ENCODE data around the gene DCDC2.
"Not testable (repeated sequence)": the region's sequence is repeated elsewhere in the genome, so short reads cannot be mapped to it uniquely, and the experiment has no call there.

DCDC2 gene

GRCh38 chr6:24357336-24358218 is at the start of gene DCDC2:
TSS of gene DCDC2 (minus strand) at chr6:24358059. CDS start at chr6:24357750, 309 bp downstream.
- DNase-seq (ENCODE audit: low read depth in 2 of 2, low spot score in 1 of 2), result no peak

GRCh38 chr6:24405262-24405661 is 47.4 kb upstream of the DCDC2 start:
- no peak for DNase-seq (ENCODE audit: low read depth in 2 of 2, low spot score in 1 of 2)

DNA sequence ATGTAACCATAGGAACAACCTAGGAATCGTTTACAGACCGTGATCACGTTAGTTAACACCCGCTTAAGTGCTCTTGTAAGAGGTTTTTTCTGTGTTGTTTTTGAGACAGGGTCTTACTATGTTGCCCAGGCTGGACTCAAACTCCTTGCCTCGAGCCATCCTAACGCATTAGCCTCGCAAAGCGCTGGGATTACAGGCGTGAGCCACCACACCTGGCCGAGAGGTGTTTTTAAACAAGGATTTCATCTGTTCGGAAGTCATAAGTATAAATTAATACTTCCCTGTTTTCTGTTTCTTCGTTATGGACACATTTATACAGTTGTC is 45.6 kb upstream of the DCDC2 start:
- no peak for DNase-seq (ENCODE audit: low read depth in 2 of 2, low spot score in 1 of 2)

DNA sequence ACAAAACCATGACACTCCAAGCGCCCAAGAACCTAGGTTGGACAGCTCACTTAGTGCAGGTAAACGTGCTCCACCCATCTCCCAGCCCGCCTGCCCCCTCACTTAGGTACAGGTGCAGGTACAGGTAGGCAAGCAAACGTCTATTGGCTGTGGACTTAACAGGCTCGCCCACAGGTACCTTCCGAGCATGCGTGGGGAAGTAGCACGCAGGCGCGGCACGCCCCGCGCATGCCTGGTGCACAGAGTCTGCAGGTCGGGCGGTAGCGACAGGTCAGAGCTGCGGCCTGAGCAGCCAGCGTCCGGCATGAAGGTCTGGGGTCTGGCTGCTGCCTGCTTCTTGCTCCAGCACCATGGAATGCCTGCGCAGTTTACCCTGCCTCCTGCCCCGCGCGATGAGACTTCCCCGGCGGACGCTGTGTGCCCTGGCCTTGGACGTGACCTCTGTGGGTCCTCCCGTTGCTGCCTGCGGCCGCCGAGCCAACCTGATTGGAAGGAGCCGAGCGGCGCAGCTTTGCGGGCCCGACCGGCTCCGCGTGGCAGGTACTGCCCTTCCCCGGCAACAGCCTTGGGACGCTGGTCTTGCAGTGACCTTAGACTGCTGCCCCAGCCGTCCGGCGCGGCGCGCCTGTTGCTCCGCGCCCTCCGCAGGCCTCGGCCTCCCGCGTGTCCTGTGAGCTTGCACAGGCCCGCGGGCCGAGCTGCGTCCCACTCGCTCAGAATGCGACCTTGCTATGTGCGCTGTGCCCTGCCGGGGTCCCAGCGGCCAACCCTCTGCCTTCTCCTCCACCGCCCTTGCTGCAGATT is 45.0 kb upstream of the DCDC2 start, which contains the start of gene MRS2:
TSS of gene MRS2 (plus strand) at position 240 of the 804 bp plus-strand sequence. CDS start at position 351, 111 bp downstream.
- DNase-seq (ENCODE audit: low read depth in 2 of 2, low spot score in 1 of 2), result peak; percentile 48 to 63

GRCh38 chr6:24401458-24401857 is 43.6 kb upstream of the DCDC2 start:
- no peak for DNase-seq (ENCODE audit: low read depth in 2 of 2, low spot score in 1 of 2)

GRCh38 chr6:24400045-24401039 is 42.5 kb upstream of the DCDC2 start:
- not testable (repeated sequence) for DNase-seq (ENCODE audit: low read depth in 2 of 2, low spot score in 1 of 2)

GRCh38 chr6:24397631-24398030 is 39.8 kb upstream of the DCDC2 start:
- no peak for DNase-seq (ENCODE audit: low read depth in 2 of 2, low spot score in 1 of 2)

DNA sequence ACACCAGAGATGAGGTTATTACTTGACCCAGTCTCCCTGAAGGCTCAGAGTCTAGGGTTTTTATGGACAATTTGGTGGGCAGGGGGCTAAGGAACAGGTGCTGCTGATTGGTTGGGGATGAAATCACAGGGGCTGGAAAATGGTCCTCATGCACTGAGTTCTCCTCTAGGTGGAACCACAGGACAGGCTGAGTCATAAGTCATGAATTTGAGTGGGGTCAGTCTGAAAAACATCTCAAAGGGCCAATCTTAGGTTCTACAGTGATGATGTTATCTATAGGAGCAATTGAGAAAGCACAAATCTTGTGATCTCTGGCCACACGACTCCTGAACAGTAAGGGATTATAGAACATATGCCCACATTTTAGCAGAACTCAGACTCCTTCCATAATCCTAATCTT is 39.0 kb upstream of the DCDC2 start:
- DNase-seq (ENCODE audit: low read depth in 2 of 2, low spot score in 1 of 2), result no peak

GRCh38 chr6:24394780-24395437 is 37.0 kb upstream of the DCDC2 start:
- no peak for DNase-seq (ENCODE audit: low read depth in 2 of 2, low spot score in 1 of 2)

DNA sequence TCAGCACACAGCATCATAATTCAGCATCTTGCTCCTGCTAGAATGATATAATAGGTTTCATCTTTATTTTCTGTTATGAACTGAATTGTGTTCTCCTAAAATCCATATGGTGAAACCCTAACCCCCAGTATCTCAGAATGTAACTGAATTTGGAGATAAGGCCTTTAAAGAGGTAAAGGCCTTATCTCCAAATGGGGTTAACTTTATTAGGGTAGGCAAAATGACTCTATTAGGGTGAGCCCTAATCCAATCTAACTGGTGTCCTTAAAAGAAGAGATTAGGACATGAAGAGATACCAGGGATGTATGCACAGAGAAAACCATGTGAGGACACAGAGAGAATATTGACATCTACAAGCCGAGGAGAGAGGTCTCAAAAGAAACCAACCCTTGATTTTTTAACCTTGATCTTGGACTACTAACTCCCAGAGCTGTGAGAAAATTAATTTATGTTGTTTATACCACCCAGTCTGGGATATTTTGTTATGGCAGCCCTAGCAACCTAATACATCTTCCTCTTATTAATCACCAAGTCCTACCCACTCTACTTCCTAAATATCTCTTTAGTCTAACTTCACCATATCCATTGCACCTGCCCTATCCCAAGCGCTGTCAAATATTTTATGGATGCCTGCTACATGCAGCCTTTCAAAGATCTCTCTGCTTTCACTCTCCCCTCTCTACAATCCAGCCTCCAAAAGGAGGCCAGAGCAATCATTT is 36.4 kb upstream of the DCDC2 start:
- DNase-seq (ENCODE audit: low read depth in 2 of 2, low spot score in 1 of 2), result no peak

DNA sequence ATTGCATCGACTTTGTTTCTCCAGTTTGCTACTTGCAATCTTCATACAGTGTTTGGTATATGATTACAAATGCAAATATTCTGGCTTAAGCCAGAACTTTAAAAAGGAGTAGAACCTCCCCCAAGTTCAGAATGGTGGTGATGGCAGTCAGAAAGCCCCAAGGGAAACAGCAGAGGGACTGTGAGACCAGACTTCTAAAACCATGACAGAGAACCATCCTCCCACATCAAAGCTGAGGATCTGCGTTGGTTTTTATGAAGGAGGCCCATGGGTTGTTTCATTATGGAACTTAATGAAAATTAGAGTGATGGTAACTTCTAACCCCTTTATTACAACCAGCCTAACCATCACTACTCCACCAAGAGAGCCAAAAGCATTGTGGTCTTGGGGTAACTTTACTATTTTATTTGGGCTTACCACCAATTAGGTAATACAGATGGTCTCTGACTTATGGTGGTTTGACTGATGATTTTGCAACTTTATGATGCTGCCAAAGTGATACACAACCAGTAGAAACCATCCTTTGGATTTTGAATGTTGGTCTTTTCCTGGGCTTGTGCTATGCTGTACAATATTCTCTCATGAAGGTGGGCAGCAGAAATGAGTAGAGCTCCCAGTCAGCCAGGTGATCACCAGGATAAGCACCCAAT is 34.0 kb upstream of the DCDC2 start:
- no peak for DNase-seq (ENCODE audit: low read depth in 2 of 2, low spot score in 1 of 2)

DNA sequence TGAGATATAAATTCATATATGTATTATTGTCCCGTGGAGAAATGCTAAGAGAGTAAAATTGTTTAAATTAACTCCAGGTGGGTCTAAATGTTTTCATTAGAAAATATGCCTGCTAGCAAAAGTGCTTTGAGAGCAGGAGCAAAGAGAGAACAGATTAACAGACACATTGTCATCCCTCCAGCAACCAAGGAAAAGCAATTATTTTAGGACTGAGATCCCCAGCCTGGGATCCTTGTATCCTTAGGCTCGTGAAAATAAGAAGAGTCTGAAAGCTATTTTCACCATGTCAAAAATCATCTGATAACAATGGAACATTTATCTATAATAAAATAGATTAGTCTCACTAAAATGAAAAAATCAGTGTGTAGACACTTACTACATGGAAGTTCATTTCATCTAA is 33.3 kb upstream of the DCDC2 start:
- no peak for DNase-seq (ENCODE audit: low read depth in 2 of 2, low spot score in 1 of 2)

DNA sequence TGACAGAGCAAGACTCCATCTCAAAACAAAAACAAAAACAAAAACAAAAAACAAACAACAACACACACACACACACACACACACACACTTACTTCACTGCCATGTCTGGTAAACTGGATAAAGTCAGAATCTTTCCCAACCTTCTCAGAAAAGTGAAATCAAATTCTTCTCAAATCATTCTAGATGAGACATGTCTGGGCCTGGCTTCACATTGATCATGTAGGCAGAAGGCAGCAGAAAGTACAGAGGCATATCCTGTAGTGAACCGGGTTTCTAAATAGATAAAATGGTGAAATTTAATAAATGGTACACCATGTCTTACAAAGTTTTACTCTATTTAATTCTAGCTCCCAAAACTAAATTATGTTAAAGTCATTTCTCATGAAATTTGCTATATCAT is 30.0 kb upstream of the DCDC2 start:
- DNase-seq (ENCODE audit: low read depth in 2 of 2, low spot score in 1 of 2), result no peak

DNA sequence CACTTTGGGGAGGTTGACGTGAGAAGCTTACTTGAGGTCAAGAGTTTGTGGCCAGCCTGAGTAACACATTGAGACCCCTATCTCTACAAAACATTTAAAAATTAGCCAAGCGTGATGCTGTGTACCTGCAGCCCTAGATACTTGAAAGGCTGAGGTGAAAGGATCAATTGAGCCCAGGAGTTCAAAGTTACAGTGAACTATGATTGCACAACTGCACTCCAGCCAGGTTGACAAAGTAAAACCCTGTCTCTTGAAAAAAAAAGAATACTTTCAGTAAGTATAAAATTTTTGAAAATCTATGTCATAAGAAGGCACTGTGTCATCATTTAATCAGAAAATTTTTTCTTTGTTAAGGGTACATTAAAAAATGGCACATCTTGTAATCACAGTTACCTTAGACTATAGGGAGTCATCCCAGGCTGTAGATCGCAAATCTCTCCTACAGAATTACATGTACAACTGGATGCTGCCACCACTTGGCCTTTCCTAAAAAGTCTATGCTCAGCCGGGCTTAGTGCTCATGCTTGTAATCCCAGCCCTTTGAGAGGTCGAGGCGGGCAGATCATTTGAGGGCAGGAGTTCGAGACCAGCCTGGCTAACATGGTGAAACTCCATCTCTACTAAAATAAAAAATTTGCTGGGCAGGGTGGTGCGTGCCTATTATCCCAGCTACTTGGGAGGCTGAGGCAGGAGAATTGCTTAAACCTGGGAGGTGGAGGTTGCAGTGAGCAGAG is 27.8 kb upstream of the DCDC2 start:
- DNase-seq (ENCODE audit: low read depth in 2 of 2, low spot score in 1 of 2), result no peak

- DNase-seq (ENCODE audit: low read depth in 2 of 2, low spot score in 1 of 2), result not testable (repeated sequence)
These were observed 26.7 kb upstream of the DCDC2 start for GRCh38 chr6:24384369-24385130.

DNA sequence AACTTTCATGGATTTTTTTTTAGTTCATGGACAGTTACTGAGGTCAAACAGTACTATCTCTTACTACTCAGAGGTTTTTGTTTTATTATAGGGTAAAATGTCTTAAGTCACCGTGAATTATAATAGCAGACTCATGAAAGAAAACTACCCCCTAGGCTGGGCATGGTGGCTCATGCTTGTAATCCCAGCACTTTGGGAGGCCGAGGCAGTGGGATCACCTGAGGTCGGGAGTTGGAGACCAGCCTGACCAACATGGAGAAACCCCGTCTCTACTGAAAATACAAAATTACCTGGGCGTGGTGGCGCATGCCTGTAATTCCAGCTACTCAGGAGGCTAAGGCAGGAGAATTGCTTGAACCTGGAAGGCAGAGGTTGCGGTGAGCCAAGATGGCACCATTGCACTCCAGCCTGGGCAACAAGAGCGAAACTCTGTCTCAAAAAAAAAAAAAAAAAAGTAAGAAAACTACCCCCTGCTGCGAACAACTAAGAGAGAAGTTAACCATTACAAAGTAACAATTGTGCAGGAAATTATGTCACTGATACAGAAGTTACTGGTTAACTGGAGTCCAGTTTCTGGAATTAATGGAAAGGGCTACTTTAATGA is 25.1 kb upstream of the DCDC2 start:
- DNase-seq (ENCODE audit: low read depth in 2 of 2, low spot score in 1 of 2), result not testable (repeated sequence)

GRCh38 chr6:24382220-24382540 is 24.3 kb upstream of the DCDC2 start:
- DNase-seq (ENCODE audit: low read depth in 2 of 2, low spot score in 1 of 2), result no peak
